Kasumi-1 (cell line): Measurements from ENCODE around the gene FRAT1.

Source experiments
- DNase-seq, 2 experiments: peaks; one replicate each; lab custom pipeline; 2025; lab: John Stamatoyannopoulos, UW

The FRAT1 gene

DNA sequence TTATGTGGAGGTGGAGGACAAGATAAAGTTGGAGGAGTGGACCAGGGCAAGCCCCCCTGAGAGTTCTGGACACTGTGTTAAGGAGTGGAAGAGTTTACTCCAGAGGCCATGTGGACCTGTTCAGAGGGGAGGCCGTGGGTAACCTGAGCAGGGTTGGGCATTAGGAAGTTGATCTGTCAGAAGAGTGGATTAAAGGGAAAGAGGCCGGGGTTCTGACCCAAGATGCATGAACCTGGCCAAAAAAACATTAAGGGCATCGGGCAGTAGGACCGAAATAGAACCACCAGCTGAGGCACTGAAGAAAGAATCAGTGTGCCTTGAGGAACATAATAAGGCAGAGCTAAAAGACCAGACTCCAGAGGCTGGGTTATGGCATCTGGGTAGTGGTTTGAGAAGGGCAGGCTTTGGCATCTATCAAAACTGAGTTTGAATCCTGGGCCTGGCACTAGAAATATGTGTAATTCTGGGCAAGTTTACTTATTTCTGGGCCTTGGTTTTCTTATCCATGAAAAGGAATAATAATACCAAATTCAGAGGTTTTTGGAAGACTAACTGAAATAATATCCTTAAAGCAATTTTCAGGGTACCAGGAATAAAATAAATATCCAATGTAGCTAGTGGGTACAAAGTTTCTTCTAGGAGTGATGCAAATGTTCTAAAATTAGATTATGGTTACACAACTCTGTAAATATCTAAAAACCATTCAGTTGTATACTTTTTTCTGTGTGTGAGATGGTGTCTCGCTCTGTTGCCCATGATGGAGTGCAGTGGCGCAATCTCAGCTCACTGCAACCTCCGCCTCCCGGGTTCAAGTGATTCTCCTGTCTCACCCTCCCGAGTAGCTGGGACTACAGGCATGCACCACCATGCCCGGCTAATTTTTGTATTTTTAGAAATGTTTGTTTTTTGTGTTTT, 10.9 kb upstream of the FRAT1 start:
- DNase-seq: no peak

DNA sequence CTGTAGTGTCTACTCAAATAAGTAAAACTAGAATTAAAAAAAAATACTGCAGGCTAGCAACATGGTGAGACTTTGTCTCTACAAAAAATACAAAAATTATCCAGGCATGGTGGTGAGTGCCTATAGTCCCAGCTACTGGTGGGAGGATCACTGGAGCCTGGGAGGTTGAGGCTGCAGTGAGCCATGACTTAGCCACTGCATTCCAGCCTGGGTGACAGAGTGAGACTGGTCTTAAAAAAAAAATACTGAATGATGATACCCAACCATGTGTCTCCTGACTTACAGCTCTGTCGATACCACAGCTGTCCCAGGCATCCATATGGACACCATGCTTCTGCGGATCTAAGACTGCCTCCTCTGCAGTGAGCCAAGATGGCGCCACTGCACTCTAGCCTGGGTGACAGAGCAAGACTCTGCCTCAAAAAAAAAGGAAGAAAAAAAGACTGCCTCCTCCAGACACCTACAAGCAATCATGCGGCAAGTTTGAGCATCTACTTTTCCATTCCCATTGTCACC, 7.9 kb upstream of the FRAT1 start:
- DNase-seq: no peak

DNA sequence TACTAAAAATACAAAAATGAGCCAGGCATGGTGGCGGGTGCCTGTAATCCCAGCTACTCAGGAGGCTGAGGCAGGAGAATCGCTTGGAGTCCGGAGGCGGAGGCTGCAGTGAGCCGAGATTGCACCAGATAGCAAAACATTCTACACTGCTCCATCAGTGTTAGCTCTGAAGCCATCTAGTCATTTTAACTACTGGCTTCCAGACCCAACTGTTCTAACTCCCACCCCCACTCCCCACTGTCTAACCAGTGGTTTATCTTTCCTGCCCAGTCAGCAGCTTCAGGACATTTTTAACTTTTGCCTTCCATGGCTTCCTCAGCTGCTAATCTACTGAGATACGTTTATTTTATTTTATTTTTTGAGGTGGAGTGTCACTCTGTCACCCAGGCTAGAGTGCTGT, 6.2 kb upstream of the FRAT1 start:
- no peak for DNase-seq

DNA sequence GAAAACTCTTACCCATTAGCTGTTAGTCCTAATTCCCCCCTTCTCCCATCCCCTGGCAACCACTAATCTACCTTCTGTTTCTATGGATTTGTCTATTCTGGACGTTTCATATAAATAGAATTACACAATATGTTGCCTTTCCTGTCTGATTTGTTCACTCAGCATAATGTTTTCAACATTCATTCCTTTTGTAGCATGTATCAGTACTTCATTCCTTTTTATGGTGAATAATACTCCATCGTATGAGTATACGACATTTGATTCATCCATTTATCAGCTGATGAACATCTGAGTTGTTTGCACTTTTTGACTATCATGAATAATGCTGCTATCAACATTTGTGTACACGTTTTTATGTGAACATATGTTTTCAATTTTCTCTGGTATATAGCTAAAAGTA, 4.4 kb upstream of the FRAT1 start:
- DNase-seq: no peak

DNA sequence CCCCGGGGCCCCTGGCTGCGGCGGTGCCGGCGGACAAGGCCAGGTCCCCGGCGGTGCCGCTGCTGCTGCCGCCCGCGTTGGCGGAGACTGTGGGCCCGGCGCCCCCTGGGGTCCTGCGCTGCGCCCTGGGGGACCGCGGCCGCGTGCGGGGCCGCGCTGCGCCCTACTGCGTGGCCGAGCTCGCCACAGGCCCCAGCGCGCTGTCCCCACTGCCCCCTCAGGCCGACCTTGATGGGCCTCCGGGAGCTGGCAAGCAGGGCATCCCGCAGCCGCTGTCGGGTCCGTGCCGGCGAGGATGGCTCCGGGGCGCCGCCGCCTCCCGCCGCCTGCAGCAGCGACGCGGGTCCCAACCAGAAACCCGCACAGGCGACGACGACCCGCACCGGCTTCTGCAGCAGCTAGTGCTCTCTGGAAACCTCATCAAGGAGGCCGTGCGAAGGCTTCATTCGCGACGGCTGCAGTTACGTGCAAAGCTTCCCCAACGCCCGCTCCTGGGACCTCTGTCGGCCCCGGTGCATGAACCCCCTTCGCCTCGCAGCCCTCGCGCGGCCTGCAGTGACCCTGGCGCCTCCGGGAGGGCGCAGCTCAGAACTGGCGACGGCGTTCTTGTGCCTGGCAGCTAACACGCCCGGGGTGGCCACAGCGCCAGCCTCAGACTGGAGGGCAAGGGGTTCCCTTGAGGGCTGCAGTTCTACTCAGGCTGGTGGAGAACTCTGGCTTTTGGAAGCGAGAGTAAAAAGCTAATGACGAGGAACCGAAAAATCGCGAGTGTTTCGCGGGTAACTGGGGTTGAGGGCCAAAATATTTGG, 804 bp downstream of the FRAT1 start:
- DNase-seq: peak; percentile 74 to 82

DNA sequence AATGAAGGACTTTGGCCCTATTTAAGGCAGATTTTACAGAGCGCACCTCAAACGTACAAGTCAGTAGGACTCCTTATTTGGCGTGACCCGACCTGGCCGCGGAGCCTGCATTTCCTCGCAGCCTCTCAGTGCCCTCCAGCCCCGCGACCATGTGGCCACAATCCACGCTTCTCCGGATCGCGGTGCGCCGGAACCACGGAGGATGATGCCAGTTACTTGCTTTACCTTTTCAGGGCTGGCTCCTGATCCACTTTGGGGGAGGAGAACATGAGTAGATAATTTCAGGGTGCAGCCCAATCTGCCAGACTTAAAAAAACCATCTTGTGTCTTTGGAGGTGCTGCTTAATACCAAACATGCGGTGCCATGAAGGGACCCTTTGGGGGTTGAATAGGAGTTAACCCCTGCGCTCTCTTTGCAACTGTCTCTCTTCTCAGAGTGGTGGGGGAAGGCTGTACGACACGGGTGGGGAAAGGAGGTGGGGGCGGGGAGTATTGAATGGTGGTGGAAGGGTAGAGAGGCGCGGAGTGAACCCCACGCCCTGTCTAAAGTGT, 1.5 kb downstream of the FRAT1 start:
- DNase-seq: peak; percentile 74 to 82

DNA sequence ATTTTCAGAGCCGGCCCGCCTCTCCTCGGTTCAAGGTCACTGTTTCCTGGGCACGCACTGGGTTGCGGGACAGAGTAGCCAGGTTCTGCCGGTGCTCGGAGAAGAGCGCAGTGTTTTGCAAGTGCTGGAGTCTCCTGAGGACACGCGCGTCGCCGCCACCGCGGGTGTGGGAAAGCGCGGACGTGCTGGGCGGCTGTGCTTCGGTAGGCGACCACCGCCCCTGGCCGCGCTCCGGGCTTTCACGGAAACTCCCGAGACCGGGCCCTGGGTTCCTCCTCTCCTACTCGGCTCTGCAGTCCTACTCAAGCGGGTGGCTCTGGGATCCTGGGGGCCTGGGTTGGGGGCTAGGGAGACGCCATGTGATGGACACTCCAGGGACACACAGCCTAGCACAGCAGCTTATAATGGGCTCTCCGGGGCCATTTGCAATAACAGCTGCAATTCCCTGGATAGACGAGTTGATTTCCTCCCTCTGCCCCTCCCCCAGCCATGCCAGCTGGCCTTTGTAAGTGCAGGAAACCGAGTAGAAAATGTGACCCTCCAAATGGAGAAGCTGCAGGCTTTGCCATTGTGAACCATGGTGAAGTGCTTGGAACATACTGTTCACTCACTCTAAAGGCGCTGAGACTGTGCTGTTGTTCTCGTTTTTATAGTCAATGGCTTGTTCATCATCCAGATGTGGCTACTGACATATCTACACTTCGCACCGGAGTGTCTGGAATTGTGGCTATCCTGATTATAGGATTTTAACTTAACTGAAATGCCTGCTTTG, 2.1 kb downstream of the FRAT1 start:
- peak; percentile 84 for DNase-seq

DNA sequence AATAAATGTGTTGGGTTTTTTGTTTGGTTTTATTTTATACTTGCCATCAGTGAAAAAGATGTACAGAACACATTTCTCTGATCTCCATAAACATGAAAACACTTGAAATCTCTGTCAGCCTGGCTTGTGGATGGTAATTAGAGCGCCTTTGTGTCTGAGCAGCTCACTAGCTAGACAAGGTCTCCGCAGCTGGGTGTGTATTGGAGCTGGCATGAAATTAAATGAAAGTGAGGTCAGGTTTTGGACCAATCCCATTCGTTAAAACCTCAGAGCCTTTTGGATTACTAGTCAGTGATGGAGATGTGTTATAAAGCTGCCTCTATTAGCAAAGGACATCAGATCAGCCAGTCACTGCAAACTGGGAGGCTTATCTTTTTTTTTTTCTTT, 2.7 kb downstream of the FRAT1 start:
- no peak for DNase-seq

DNA sequence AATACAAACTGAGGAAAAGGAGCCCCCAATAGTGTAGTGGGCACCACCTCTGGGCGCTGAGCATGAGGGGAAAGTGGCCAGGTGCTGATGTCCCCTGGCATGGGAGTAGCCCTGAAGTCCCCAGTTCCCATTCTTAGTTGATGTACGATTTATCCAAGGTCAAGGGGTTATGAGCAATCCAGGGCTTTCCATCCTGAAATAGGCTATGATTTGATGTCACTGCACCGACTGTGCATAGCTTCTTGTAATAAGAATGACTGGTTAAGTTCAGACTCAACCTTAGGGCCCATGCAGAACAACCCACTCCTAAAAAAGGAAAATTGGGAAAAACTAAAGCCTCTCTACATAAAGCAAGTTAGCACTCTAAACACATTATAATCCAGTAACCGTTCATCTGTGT, 4.4 kb downstream of the FRAT1 start:
- no peak for DNase-seq

DNA sequence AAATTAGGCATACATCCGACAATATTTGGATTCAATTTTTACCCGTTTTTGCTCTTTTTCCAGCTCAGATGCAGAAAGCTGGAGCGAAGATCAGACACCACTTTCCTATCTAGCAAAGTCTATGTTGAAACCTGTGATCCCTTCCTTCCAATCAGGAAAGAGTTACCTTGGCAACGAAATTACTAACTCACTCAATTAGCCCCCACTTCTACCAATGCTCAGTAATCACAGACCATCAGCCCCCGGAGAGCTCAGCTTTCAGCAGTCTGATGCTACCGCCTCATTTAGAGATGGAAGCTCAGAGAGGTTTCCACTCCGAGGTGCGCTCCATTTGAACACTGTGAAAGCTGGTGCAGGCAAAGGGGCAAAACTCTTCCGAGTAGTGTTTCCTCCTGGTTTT, 6.7 kb downstream of the FRAT1 start:
- DNase-seq: no peak

DNA sequence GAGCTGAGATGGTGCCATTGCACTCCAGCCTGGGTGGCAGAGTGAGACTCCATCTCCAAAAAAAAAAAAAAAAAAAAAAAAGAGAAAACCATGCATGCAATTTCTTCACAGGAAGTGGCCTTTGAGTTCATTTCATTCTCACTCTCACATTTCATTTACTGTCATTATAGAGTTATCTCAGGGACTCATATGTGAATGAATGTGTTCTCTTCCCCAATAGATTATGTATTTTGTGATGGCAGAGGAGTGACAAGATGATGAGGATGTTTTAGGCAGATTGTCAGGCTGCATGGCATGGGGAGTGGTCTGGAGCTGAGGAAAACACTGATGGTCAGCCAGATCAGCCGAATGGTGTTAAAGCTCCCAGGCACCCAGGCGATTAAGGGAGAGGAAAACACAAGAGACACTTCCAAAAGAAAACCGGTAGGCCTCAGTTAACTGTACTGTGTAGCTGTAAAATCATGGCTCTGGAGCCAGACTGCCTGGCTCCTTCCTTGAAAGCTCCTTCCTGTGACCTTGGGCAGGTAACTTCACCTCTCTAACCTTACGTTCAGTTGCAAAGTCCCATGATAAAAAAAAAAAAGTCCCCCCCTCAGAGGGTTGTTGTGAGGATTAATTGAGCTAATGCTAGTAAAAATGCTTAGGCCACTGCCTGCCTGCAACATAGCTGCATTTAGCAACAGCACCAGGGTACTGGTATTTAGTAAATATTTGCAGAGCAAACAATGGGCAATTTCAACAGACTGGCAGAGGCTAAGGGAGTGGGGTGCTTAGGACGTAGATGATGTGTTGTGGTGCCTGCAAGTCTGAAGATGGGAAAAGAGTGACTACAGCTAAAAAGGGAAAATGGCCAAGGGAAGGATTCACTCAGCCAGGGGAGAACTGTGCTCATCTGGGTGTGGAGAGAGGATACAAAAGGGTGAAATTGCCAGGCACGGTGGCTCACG, 8.6 kb downstream of the FRAT1 start:
- DNase-seq: no peak

DNA sequence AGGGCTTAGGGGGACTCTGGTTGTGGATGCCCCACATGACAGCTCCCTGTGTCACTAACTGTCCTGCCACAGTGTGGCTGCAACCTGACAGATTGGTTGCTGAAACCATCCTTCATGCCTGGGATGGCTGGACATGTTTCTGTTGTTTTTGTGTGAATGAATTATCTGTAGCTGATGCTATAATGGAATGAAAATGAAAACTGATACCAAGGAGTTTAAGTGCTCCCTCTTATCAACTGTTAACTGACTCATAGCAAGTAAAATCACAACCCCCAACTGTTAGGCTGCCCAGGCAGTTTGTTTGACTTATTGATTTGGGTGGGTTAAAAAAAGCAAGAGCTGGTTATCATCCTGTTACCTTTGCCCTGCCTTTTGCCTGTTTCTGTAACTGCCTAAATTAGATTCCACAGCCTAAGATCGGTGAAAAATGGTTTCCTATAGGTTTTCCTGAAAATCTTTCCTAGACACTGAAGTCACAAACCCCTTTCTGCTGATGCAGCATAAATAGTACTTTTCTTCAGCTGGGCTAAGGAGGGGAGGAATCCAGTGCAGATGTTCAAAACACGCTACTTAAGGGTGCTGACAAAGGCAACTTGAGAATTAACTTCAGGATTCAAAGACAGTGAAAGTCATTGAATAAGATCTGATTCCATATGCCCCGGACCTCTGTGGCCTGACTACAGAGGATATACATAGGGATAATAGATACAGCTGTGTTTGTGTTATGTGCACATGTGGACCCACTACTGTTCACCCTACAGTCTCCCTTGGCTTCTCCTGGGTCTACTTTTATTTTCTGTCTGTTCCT, 9.8 kb downstream of the FRAT1 start:
- DNase-seq: no peak

DNA sequence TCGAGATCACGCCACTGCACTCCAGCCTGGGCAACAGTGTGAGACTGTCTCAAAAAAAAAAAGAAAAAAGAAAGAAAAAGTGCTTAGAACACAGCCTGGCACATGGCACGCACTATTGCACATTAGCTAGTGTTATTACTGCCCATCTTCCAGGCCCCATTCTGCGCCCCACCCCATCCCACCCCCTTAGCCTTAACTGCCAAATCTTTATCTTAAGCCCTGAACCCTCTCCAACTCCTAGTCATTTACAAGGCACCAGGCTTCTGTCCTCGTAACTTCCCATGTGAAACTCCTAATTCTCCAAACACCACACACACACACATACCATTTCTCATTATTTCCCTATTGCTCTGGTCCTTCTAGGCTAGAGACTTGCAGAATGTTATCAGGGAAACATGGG, 10.7 kb downstream of the FRAT1 start:
- DNase-seq: no peak

DNA sequence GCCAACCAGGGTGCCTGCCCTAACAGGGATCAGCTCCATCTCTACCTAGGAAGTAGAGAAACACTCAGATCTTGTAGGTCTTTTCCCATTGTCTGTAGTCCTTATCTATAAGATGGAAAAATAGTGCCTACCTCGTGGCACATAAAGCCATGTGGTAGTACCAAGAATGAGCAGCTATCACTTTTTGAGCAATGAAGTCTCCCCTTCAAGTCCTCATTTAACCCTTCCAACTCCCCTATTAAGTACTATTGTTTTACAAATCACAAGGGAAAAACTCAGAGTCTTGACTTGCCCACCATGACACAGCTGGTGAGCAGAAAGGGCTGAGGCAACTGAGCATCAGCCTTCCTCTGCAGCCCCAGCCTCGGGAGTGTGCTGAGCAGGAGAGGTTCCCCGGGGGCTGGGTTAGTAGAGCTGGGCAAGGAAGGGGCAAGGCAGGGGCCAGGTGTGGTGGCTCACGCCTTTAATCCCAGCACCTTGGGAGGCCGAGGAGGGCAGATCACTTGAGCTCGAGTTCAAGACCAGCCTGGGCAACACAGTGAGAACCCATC, 12.2 kb downstream of the FRAT1 start:
- no peak for DNase-seq

DNA sequence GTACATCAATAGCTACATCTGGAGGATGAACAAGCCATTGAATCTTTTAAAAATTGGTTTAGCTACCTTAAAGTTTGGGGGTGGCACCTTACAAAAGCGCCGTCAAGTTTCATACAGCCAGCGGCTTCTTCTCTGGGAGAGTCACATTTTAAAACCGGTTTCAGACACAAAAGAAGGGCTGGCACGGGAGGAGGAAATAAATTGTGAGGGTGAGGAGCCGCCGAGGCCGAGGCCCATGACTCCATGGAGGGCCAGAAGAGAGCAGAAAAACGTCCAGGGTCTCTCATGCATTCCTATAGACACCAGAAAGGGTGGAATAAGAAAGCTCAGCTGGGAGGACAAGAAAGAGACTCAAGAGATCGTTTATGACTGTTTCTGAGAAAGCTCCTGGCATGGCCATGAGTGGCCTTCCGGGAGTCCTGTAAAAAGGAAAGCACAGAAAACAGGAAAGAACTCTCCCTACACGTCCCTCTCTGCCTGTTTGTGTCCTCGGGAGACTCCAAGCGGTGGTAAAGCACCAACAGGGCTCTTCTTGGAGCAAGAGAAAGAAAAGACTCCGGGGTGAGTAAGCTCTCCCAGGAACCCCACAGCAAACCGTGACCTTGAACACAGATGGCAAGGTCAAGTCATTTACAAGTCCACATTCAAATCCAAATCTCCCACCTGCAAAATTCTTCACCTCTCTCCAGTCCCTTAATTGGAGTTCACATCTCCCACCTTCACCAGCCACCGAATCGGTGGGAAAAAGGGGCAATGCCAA, 13.7 kb downstream of the FRAT1 start:
- peak; percentile 53 to 67 for DNase-seq

DNA sequence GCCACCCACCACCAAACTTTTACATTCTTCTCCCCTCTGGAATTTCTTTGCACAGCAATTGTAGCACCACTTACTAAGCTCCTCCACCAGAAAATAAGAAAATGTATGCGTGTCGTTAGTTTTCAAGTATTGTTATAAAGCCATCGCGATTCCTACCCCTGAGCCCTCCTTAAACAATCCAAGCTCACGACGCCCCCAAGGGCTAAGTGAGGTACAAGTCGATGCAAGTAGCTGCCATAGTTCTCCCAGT, 14.2 kb downstream of the FRAT1 start:
- peak; percentile 66 to 86 for DNase-seq

DNA sequence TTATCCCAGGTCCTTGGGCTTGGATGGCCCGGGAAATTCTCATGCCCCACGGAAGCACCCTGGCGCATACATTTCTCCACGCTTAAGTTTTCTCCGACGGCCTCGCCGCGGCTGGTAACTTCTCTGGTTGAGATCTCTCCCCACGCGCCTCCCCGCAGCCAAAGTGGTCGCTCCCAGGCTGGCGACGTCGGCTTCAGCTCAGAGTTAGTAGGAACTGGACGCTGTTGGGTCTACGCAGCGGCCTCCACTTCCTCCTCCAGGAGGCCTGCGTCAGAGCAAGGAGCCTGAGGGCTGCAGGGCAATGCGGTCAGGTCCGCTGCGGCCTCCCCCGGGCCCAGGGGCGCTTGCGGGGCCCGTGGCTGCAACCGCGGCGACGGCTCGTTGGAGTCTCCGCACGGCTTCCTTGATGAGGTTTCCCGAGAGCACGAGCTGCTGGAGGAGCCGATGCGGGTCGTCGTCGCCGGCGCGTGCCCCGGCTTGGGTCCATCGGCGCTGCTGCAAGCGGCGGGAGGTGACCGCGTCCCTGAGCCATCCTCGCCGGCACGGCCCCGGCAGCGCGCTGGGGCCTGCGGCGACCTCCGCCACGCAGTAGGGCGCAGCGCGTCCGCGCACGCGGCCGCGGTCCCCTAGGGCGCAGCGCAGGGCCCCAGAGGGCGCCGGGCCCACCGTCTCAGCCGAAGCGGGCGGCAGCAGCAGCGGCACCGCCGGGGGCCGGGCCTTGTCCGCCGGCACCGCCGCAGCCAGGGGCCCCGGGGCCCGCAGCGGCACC, 14.7 kb downstream of the FRAT1 start:
- peak; percentile 66 to 86 for DNase-seq
